Endothelial cell of hepatic sinusoid (primary cell): ENCODE measurements around the gene IZUMO1R.
"Not testable (repeated sequence)": the region's sequence is repeated elsewhere in the genome, so short reads cannot be mapped to it uniquely, and the experiment has no call there.

Experiments
- in situ Hi-C: cut with HindIII; loops from 2 replicates; pipeline ENCODE4 v1.10.0; 2017; ENCODE audit warnings: low sequenced_read_pairs

IZUMO1R gene

GRCh38 chr11:94322501-94322900 is 18.1 kb downstream of the IZUMO1R start:
- in situ Hi-C loops = no loop called here

- in situ Hi-C loops = no loop called here
These were observed 21.3 kb downstream of the IZUMO1R start for GRCh38 chr11:94325681-94326080.

GRCh38 chr11:94326947-94327346 is 22.6 kb downstream of the IZUMO1R start:
- in situ Hi-C loops = no loop called here

- in situ Hi-C loops = no loop called here
These were observed 24.3 kb downstream of the IZUMO1R start for GRCh38 chr11:94328587-94329080.

GRCh38 chr11:94329501-94329900 is 25.1 kb downstream of the IZUMO1R start:
- in situ Hi-C loops = no loop called here

GRCh38 chr11:94330789-94331188 is 26.4 kb downstream of the IZUMO1R start:
- in situ Hi-C loops = no loop called here

- in situ Hi-C loops = no loop called here
These were observed 28.4 kb downstream of the IZUMO1R start for GRCh38 chr11:94332814-94333213.

GRCh38 chr11:94336033-94336432 is 31.7 kb downstream of the IZUMO1R start:
- in situ Hi-C loops = no loop called here

GRCh38 chr11:94338651-94339050 is 34.3 kb downstream of the IZUMO1R start:
- in situ Hi-C loops = no loop called here

GRCh38 chr11:94342250-94342649 is 37.9 kb downstream of the IZUMO1R start:
- in situ Hi-C loops = no loop called here

- in situ Hi-C loops = no loop called here
These were observed 39.1 kb downstream of the IZUMO1R start for GRCh38 chr11:94343495-94343894.

- in situ Hi-C loops = not testable (repeated sequence)
These were observed 41.9 kb downstream of the IZUMO1R start for GRCh38 chr11:94346311-94346710.

- in situ Hi-C loops = not testable (repeated sequence)
These were observed 46.6 kb downstream of the IZUMO1R start for GRCh38 chr11:94350850-94351563.
